Stimulated activated naive CD8-positive, alpha-beta T cell treated with anti-CD3 and anti-CD28 coated beads, Interleukin-15, Interleukin-2, amounts not matched to agents 100 U/mL and 50 U/mL, for 24 hours (primary cell): ENCODE data around the gene SSX2B.
"Not testable (repeated sequence)": the region's sequence is repeated elsewhere in the genome, so short reads cannot be mapped to it uniquely, and the experiment has no call there.

Experiments used
- ATAC-seq: fragments of 150-1000 bp; cut with Tn5 transposase; one replicate; pipeline ENCODE4 v1.10.0; 2021
- DNase-seq: peaks from one replicate; pipeline ENCODE4 v3.0.0; 2021

Gene SSX2B, protein sequence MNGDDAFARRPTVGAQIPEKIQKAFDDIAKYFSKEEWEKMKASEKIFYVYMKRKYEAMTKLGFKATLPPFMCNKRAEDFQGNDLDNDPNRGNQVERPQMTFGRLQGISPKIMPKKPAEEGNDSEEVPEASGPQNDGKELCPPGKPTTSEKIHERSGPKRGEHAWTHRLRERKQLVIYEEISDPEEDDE

DNA sequence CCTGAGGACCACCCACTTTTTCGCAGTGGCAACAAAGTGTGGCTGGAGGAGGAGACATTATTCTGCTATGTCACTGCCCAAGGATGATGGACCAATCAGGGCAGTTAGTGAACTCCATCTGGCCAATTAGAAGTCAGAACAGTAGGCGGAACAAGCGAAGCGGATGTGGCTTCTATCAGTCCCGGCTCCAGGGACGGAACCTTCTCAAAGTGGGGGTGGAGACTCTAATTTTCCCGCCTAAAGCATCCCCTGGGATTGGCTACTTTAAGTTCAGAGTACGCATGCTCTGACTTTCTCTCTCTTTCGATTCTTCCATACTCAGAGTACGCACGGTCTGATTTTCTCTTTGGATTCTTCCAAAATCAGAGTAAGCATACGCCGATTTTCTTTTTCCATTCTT lies at the start of gene SSX2B:
Gene SSX2B, plus strand, starts transcription at position 301 of the 400 bp plus-strand sequence. CDS start 1,429 bp downstream, outside the sequence.
- DNase-seq, ATAC-seq: not testable (repeated sequence)

DNA sequence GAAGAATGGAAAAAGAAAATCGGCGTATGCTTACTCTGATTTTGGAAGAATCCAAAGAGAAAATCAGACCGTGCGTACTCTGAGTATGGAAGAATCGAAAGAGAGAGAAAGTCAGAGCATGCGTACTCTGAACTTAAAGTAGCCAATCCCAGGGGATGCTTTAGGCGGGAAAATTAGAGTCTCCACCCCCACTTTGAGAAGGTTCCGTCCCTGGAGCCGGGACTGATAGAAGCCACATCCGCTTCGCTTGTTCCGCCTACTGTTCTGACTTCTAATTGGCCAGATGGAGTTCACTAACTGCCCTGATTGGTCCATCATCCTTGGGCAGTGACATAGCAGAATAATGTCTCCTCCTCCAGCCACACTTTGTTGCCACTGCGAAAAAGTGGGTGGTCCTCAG lies 44.0 kb upstream of the SSX2B start, which contains the start of gene SSX2:
Gene SSX2, minus strand, starts transcription at position 101 of the 400 bp plus-strand sequence. CDS start 1,429 bp downstream, outside the sequence.
- not testable (repeated sequence) for ATAC-seq, DNase-seq

DNA sequence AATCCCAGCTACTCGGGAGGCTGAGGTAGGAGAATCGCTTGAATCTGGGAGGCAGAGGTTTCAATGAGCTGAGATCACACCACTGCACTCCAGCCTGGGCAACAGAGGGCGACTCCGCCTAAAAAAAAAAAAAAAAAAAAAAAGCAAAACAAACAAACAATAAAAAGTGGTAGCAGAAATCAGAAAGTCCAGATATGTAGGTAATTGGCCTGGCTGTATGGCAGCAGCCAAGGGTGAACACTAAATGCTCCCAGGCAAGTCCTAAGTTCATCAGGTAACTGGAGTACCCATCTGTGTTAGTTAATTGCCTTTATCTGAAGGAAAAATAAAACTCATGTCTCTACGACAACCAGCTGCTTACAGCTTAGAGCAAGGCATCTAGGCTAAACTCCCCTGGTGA lies 14.9 kb downstream of the SSX2B start:
- not testable (repeated sequence) for DNase-seq, ATAC-seq

DNA sequence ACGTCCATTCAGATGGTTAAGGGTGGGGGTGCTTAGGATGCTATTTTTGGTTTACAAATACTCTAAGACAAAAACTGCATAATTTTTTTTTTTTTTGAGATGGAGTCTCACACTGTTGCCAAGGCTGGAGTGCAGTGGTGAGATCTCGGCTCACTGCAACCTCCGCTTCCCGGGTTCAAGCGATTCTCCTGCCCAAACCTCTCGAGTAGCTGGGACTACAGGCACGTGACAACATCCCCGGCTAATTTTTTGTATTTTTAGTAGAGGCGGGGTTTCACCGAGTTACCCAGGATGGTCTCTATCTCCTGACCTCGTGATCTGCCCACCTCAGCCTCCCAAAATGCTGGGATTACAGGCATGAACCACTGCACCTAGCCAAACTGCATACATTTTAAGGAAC lies 22.5 kb downstream of the SSX2B start:
- not testable (repeated sequence) for ATAC-seq, DNase-seq

DNA sequence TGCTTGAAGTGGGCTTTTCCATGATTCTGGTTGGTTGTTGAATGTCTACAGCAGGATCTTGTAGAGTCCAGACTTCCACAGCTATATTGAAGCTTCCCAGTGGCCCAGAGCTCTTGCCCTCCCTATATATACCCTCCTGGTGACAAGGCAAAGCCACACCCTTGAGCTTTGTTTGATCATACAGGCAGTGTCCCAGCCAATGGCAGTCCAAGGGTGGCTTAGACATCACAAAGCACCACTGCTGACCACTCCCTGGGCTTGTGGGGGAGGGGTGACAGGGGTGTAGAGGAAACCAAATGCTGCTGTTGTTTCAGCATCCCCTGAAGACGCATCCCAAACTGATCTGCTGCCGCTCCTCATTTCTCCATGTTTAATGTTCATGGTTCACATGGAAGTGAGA lies 46.3 kb downstream of the SSX2B start, which contains the start of gene SPANXN5:
Gene SPANXN5, minus strand, starts transcription at position 101 of the 400 bp plus-strand sequence. Its CDS starts 79 bp downstream, at position 22.
- not testable (repeated sequence) for ATAC-seq, DNase-seq

DNA sequence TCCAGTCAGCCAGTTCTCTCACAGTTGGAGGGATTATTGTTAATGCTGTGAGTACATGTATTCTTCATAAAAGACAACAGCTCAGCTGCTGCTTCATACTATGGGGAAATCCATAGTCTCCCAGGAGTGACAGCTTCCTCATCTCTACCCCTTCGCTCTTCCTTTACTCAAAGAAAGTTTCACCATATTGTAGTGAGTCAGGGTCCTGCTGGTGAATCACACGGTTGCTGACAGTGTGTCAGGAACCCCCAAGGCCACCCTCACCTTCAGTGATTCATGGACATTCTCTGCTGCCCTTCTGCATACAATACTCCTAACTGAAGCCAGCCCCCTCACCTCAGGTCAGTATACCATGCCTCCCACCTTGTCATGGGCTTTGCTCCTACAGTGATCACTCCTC lies 53.8 kb downstream of the SSX2B start:
- ATAC-seq, DNase-seq: not testable (repeated sequence)
